NCI-H2171 (cell line): Measurements from ENCODE around the gene ZNF112.
"Not testable (repeated sequence)": the region's sequence is repeated elsewhere in the genome, so short reads cannot be mapped to it uniquely, and the experiment has no call there.

Experiments
- DNase-seq: peaks from one replicate; lab custom pipeline; 2025; lab: John Stamatoyannopoulos, UW

Gene ZNF112

DNA sequence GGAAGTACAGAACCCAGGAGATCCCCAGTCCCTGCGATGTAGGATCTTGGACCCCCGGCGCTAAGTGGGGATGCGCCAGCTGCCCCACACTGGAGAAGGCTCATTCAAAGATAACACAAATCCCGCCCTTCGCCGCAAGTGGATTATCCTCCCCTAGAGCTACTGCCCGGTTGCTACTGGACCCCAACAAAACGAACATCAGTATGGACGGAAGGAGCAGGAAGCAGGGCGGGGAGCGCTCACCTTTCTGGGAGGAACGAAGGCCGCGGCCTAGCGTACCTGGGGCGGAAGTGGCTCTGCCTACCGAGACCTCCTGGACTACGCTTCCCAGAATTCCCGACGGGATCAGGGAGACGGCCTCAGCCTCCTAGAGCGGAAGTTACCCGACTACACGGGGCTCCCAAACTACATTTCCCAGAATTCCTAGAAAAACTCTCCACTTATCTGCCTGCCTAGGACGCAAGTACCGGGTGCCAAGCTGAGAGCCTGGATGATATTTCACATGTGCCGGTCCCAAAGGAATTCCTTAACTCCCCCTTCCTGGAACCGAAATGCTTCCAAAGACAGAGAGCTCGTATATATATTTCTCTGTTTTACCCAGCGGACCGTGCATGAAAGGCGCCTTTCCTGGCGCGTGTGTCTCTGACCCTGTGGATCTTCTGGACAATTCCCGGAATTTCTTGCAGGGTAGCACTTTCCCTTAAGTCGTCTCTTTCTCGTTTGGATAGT lies at the start of gene ZNF112:
Gene ZNF112, minus strand, starts transcription at position 298 of the 729 bp plus-strand sequence. CDS start 16,141 bp downstream, outside the sequence.
- DNase-seq = peak; percentile 97

DNA sequence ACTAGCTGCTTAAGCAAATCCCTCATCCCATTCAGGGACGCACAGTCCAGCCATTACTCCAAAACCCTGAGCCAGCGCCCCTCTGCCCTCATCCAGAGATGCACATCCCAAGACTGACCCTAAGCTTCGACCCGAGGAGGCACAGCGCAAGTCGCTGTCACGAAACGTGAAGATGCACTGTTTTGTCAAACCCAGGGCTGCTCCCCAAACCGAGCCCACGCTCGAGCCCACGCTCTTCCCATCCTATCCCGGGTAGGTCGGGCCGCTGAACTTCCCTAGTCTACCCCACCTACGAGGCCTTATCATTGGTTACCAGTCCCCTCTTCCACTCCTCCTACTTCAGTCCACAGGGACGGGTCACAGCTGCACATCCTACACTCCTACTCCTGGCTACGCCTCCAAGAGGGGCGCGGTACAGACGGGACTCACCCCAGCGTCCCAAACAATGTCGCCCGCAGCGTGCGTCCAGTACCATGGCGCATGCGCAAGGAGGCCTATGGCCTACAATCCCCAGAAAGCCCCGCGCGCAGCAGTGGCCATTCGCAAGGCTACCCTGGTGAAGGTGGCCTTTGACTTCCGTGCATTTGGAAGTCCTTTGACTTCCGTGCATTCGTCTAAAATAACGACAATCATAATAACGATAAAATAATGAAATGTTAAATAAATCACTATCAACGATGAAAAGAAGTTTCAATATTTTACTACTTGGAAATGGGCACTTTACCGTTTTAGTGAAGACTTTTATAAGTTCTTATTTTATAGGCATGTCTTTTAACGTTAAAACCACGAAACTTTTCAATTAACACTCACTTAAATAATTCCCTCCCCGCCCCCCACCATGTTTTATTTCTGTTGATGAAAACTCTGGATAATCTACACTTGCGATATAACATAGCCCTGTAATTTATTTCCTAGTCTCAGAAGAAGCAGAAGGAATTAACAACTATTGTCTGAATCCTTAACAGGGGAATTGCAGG lies 44.9 kb upstream of the ZNF112 start, which contains the start of gene ZNF285:
Gene ZNF285, minus strand, starts transcription at position 470 of the 977 bp plus-strand sequence. CDS start 4,395 bp downstream, outside the sequence.
- DNase-seq = no peak

- DNase-seq = not testable (repeated sequence)
These were observed 32.8 kb upstream of the ZNF112 start for GRCh38 chr19:44389268-44389667.

DNA sequence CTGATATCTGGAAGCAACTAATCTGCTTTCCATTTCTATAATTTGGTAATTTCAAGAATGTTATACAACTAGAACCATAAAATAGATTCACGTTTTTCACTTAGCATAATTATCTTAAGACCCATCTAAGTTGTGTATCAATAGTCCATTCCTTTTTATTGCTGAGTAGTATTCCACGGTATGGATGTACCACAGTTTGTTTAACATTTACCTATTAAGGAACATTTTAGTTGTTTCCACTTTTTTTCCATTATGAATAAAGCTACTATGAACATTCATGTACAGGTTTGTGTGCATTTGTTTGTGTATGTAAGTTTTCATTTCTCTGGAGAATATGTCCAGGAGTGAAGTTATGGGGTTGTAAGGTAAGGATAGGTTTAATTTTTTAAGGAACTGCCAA lies 18.3 kb upstream of the ZNF112 start:
- no peak for DNase-seq

DNA sequence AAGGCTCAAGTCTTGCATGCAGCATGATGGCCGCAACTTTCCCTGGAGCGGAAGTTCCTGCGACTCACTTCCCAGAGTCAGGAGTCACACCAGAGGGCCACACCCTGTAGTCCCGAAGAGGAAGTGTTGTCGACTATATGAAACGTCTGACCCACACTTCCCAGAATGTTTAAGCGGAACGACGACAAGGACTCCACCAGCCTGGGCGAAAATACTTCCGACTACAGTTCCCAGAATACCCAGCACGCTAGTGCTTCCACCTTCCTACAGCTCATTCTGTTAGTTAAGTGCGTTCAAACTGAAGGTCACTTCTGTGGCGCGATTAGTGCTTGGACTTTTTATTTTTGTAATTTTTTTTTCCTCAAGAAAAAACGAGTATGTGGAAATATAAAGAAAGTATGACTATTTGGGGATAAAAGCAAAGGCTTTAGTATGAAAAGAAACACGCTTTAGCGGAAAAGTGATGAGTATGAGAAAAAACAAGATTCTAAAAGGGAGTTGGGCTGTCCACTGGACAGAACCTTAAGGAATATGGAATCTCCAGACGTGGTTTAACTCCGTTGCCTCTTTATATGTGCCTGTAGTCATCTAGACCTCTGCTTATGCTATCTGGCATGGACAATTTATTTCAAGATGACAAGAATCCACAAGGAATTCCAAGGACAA lies 15.5 kb upstream of the ZNF112 start:
- no peak for DNase-seq

DNA sequence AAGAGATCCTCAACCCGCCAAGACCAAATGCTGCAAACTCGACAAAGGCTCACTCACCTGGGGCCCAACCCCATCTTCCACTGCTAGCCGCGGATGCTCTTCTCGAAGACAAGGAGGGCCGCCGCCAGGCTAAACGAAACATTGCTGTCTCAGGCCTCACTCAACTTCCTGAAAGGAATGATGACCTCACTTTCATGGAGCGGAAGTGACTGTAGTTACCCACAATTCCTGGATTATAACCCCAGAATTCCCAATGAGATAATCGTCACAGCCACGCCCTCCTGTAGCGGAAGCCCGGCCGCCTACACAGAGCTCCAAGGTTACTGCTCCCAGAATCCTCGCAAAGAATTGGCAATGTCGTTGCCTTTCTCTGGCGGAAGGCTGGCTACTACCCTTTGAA lies 10.5 kb upstream of the ZNF112 start:
- DNase-seq = no peak

GRCh38 chr19:44346556-44346955 lies 9.9 kb downstream of the ZNF112 start:
- DNase-seq = no peak

DNA sequence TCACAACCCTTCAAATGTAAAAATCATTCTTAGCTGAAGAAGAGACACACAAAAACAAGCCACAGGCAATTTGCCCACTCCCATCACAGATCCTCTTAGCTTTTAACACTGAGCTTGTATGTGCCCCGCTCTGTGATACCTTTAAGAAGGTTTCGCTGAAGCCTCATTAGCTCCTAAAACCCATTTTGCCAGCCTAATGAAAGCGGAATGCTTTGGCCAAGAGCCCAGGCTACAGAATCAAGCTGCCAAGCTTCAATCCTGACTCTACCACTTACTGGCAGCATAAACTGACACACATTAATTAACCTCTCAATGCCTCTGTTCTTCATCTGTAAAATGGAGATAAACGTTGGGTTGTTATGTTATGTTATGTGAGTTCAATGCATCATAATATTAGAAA lies 10.5 kb downstream of the ZNF112 start:
- no peak for DNase-seq

DNA sequence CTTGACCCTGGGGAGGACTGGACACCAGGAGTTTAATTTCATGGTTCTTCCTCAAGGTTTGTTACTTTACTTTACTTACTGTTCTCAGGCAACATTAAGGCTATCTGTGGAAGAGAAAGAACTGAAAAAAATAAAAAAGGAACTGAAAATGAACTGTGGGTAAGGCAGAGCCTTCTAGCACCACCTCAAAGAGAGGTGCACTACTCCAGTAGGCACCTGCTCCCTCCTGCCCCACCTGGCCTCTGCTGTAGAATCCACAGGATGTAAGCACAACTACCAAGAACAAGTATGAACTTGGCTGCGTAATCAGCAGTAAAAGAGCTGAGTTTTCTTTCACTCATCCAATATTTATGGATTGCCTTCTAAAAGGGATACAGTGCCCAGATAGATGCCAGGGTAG lies 12.2 kb downstream of the ZNF112 start:
- DNase-seq = no peak

- no peak for DNase-seq
These were observed 14.7 kb downstream of the ZNF112 start for GRCh38 chr19:44341794-44342193.

- DNase-seq = not testable (repeated sequence)
These were observed 21.8 kb downstream of the ZNF112 start for GRCh38 chr19:44334639-44335038.

DNA sequence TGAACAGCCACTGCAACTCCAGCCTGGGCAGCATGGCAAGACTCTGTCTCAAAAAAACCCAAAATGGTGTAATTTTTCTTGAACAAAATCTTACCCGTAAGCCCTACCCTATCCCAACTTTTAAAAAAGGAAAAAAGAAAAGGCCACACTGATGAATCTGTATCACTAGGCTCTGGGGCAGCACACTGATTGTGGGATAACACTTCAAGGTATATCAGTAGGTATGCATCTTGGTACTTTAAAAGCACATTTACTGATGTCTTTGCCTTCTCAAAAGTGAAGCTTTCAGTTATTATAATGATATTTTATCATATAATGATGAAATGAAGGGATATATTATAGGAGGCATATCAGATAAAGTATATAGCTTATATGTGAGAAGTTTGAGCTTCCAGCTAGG lies 24.3 kb downstream of the ZNF112 start:
- DNase-seq = no peak

GRCh38 chr19:44315883-44316282 lies 40.6 kb downstream of the ZNF112 start:
- no peak for DNase-seq

- DNase-seq = no peak
These were observed 43.2 kb downstream of the ZNF112 start for GRCh38 chr19:44313231-44313630.

GRCh38 chr19:44308011-44308410 lies 48.5 kb downstream of the ZNF112 start:
- DNase-seq = no peak

- DNase-seq = no peak
These were observed 50.2 kb downstream of the ZNF112 start for GRCh38 chr19:44306283-44306682.

DNA sequence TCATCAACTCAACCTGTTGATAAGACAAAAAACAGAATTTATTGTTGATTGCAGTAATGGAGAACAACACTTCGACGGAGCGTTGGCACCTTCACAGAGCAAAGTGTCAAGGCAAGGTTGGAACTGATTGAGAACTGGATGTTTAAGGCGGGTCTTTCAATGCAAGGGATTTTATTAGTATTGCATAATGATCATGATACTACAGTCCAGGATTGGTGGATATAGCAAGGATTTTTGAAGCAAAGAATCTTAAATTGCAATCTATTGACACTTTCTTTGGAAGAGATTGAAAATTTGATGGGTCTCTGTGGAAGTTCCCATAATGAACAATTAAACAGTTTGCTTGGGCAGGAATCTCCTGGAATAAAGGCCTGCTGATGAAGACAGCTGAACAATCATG lies 51.0 kb downstream of the ZNF112 start:
- no peak for DNase-seq

- peak; percentile 82 for DNase-seq
These were observed 51.8 kb downstream of the ZNF112 start, which contains the start of gene ZNF235 for GRCh38 chr19:44304659-44305193. Gene ZNF235 (minus strand): TSS chr19:44305025. CDS start chr19:44303404, 1,621 bp downstream.

- no peak for DNase-seq
These were observed 52.4 kb downstream of the ZNF112 start for GRCh38 chr19:44303976-44304568.

DNA sequence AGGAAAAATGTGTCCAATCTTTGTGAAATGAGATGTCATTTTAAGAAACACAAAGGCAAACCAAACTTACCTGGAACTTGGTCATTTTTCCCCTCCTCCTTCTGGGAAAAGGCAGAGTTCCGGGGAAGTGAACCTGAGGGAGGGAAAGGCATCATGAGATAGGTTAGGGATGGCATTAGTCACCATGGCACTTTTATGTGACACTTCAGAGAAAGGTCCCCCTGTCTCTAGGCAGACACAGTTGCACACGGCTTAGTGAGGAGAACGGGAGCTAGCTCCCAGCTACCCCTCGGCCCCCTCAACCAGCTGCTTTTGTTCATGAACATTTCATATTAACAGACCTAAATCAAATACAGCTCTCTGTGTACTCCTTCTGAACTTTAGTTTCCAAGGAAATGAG lies 53.2 kb downstream of the ZNF112 start:
- no peak for DNase-seq

DNA sequence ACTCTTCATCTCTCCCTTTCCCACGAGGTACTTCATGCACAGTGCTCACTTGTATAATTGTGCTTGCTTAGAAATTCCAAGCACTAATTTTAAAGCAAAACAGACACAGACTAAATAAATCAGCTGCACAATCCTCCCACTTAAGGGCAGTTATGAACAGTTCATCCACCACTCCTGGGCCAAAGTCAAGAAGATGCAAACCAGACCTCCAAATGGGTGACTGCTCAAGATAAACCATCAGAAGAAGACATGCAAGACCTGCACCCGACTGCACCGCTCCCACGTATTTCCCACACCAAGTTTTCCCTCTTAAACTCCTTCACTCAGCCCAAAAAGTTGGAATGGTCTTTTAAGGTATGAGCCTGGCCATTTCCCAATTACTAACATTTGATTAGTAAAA lies 71.5 kb downstream of the ZNF112 start:
- DNase-seq = no peak
